DMS79 treated with DMSO at 0.1 percent for 48 hours (cell line): ENCODE measurements around the gene LIMCH1.
"Not testable (repeated sequence)": the region's sequence is repeated elsewhere in the genome, so short reads cannot be mapped to it uniquely, and the experiment has no call there.

Experiments used
- DNase-seq: peaks from one replicate; lab custom pipeline; 2025; lab: John Stamatoyannopoulos, UW

Gene LIMCH1

DNA sequence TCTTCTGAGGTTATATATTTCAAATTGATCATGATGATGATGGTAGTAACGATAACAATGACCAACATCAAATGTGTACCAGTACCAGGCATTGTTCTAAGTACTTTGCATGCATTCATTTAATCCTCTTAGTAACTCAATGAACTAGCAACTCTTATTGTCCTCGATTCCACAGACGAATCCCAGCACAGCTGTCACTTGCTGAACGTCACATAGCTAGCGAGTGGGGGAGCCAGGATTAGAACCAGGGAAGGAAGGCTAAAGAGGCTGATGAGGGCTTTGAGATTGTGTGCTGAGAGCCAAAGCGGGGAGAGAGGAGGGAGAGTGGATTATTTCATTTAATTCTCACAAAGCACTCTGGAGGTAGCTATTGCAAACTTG, 106.9 kb downstream of the LIMCH1 start:
- no peak for DNase-seq

DNA sequence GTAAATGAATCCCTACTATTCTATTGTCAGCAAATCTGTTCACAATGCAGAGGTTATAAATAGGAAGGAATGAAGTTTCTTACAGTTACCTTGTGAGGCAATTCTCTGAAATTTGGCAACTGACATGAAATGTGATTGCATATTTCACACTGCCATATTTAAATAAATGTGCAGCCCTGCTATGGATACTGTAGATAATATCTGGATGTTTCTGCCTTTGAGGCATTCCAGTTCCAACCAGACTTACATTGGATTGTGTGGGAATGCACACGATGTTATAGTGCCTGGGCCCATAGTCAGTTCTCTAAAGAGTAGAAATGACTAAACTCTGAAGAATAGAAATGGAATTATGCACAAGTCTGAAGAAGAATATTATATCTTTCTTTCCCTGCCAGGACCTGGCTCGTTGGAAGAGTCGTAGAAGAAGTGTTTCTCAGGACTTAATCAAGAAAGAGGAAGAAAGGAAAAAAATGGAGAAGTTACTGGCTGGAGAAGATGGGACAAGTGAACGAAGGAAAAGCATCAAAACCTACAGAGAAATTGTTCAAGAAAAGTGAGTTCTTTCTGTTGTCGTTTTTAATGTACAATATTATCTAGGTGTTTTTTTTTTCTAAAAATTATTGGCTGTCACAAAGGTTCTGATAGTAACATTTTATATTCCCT, 107.9 kb downstream of the LIMCH1 start:
- no peak for DNase-seq

DNA sequence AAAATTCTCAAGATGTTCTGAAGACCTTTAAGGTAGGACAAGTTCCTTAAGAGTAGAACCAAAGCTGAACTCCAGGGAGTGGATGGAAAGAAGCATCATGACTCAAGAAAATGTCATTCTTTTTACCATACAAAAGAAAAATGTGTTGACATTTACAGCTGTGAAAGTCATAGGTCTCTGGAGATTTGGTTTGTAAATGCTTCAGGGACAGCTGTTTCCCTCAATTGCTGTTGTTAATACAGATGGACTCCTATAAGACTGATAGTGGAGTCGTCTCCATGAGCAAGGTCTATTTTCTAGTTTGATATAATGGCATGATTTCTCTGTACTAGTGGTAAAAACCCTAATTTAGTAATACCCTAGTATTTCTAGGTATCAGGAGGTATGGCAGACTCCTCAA, 108.9 kb downstream of the LIMCH1 start:
- no peak for DNase-seq

DNA sequence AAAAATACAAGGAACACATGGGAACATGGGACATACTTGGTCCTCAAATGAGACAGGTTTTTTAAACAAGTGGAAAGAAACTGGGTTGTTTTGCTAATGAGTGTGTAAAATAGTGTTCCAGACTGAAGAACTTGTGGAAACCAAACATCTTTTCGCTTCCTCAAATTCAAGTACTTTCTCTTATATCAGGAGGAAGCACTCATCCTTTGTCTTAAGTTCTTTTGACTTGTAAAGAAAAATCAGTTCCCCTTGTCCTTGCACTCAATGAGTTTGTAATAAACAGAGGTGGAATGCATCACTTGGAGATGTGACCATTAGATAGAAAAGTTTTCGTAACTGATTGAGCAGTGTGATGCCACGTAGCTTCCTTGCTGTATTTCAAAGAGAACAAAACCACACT, 109.4 kb downstream of the LIMCH1 start:
- DNase-seq, result no peak

DNA sequence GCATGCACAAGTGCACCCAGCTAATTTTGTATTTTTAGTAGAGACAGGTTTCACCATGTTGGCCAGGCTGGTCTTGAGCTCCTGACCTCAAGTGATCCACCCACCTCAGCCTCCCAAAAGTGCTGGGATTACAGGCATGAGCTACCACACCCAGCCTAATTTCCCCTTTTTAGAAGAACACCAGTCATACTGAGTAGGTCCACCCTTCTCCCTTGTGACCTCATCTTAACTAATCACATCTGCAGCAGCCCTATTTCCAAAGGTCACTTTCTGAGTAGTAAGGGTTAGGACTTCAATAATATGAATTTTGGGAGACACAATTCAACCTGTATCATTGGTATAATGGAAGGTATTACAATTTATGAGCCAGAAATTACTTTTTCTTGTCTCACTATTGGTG, 113.2 kb downstream of the LIMCH1 start:
- not testable (repeated sequence) for DNase-seq

DNA sequence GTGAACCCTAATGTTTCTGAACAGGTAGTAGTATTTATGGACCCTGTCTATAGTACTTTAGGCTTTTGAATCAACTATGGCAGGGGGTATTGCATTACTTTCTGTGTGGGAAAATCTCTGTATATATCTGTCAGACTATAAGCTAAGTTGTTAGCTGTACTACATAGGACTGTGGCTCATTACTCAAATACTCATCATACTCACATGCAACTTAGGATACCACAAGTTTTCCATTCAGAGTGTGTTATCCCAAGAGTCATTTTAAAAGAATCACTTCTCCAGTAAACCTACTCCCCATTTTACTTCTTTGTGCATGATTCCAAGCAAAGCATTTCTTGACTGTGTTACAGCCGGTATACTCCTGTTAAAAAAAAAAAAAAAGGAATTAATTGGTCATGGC, 115.0 kb downstream of the LIMCH1 start:
- no peak for DNase-seq

DNA sequence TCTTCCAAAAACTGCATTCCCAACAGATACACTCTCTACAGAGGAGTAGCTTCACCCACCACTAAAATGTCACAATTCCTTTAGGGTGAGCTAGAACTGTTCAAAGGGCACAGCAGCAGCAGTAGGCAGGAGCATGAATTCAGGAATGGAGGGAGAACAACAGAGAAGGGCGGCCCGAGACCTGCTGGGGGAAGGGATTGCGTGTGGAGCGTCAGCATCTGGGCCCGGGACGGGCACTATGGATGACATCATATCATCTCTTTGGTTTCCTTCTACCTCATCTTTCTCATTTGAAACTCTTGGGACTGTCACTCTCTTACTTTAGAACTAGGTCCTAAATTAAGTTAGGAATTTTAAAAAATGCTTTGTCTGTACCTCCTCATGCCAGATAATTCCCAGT, 115.6 kb downstream of the LIMCH1 start:
- no peak for DNase-seq

DNA sequence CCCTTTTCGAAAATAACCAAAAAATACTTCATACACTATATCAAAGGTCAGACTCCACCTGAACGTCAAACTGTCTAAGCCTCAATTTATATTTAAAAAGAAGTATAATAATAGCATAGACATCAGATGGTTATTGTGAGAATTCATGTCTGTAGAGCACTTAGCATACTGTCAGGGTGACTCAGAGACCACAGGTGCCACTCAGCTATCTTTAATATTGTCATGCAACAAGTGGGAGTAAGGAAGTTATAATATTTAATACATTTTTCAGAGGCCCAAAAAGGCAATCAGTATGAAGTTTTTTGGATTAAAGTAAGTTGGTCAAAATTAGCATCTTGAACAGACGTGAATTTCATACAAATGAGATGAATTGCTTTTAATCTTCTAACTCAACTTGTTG, 117.2 kb downstream of the LIMCH1 start:
- DNase-seq, result no peak

DNA sequence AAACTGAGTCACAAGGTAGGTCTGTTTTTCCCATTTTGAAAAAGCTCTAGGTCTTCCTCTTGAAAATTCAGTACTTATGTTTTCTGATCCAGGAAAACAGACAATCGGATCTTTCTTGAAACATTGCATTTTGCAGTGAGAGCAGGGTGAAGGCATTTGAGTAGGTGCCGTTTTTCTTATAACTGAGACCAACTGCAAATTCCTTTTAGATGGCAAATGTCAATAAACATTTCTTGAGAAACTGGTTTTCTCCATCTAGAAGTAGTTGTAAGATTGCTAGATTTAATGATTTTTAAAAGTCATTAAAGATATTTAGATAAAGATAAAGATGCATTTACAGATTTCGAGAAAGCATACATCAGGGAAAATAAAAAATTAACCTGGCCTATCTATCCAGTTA, 118.1 kb downstream of the LIMCH1 start:
- no peak for DNase-seq

DNA sequence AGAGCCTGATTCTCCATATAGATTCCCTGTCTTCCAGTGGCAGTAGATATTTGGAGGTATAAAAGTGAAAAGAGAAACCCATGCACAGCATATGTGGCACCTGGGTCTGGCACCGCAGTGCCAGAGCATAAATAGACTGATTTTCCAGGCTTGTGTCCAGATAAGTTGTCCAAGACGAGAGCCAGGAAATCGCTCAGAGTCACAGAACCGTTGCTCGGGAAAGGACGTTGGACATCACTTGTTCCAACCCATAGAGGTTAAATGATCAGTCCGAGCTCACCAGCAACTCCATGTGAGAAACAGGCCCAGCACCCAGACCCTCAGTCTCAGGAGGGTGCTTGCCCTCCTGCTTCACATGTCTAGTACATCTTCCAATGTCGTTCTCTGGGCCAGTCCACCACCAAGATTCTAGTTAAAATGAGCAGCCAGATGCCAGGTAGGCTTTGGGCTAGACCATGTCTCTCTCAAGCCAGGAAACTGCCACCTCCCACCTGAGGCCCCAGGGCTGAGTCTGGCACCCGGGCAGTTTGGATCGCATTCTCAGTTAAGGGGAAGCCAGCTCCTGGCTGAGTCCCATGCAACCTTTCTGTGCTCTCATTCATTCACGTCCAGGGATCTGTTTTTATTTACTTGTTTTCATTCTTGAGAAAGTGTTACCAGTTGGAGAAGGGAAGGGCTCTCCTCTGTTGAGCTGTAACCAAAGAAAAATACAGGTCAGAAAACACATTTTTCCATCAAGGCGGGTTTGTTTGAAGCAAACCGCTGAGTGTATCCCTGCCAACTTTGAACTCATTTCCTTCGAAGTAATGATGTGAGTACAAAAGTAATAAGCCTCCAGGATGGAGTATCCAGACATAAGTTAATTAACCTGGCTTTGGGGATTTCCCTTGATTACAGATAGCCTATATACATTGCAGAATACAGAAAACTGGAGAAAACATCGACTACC, 118.9 kb downstream of the LIMCH1 start:
- no peak for DNase-seq

DNA sequence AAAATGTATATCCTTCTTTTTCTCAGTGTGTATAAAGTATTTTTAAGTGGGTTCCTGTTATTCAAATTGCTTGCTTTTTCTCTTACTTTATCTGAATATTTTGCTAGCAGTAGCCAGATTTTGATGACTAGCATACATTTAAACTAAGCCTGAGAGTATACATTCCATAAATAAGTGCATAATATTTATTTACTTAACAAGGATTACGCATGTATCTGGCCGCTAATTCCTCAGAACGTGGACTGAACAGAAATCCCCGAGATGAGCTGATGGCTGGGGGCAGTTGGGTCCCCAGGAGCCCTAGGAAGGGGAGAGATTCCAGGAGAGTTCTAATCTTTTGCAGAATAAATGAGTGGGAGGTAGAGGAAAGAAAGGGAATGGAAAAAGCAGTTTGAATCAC, 119.6 kb downstream of the LIMCH1 start:
- no peak for DNase-seq

DNA sequence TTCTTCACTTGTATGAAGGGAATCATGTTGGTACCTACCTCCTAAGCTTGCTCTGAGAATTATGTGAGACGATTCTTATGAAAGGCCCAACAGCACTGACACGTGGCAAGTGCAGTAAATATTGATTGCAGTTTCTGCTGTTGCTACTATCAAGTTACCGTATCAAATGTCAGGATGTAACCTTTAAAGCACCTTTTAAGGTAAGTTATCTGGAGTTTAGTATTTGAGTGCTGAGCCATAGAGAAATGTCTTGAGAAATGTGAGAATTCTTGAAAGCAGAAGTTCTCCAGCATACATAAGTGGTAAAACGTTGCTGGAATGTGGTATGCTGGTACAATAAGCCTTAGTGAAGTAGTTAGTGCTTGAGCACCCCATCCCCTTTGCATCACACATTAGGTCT, 120.2 kb downstream of the LIMCH1 start:
- no peak for DNase-seq

DNA sequence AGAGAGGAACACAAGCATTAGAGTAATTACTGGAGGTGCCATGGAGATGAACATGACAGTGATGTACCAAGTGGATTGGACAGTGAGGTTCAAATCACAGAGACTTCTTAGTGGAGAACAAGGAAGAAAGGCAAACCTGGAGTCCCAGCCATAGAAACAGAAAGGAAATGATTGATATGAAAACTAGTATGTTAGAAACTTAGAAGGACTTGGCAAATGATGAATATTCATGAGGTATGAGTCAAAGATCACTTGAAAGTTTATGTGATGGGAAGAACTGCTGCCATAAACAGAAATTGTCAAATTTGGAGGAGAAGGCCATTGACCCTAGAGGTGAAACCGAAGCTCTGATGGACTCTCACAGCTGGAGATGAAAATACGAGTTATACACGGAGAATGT, 122.4 kb downstream of the LIMCH1 start:
- no peak for DNase-seq

DNA sequence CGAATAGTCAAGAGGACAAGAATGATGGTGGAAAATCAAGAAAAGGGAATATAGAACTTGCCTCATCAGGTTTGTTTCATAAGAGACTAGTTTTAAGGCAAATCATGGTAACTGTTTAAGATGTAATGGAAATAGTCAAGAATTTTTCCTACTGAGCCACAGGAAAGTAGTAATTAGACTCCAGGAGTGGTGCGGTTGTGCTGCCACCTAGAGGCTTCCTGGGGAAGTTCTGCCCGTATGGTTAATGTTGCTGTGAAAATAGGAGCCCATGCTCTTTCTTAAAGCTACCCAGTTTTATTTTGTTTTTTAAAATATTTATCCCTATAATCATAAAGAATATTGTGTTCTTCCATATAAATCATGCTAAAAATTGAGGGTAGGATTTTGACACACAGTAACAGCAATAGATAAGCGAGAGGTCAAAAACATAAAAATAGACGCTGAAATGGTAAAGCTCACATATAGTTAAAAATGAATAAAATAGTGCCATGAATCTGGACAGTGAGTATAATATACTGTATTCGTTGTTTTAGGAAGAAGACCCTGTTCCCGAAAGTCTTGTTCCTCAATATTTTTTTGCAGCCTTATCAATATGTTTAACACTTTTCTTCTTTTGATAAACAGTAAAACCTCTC, 123.6 kb downstream of the LIMCH1 start:
- peak; percentile 24 for DNase-seq

DNA sequence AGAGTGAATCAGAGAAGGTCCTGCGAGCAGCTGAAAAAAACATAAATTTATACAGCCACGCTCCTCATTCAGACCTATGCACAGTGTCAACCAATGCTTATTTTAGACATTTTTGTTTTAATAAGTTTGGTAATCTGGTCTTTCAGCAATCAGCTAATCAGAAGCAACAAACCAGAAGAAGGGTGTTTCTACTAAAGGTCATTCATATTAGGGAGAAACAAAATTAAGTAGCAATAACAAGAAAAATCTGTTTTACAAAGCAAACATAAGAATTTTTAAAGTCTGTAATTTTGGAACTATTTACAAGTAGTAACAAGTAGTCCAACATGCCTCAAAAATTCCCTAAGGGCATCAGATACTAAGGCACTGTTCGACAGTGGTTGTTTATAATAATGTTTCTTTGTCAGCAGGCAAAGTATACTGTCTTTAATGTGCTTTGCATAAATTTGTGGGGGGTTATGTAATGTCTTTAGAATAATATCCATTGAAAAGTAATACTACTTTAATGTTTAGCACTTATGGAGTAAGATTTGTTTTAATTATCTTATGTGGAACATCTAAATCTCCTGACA, 127.8 kb downstream of the LIMCH1 start:
- DNase-seq, result no peak

DNA sequence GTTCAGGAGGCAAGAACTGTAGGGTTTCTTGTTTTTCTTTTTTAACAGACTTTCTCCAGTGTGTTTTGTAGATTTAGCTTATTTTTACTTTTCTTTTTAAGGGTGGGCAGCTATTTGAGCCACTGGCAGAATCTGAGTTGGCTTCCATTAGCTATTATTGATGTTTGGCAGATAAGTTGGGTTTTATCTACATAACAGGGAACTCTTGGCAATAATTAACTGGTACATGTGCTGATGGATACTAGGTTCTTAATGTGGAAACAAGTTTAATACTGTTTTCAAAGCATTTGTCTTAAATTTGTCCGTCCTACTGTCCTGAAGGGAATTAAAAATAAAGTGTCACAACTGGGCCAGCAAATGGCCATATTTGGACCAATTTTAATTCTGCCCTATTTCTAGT, 130.1 kb downstream of the LIMCH1 start:
- DNase-seq, result no peak

DNA sequence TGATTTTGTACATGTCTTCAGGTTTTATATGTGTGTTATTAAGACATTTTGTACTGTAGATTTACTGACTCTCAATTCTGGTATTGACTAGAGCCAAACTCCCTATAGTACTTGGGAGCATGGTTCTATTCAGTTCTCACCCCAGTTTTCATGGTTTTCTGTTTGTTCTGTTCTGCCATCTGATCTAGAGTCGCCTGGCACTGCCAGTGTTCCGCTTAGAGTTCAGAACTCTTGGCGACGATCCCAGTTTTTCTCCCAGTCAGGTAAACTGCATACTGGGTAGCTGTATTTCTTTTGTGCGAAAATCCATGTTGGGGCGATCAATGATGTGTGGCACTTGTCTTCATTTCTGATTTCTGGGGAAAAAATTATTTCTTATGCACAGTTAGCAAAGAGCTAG, 132.6 kb downstream of the LIMCH1 start:
- peak; percentile 7 for DNase-seq

DNA sequence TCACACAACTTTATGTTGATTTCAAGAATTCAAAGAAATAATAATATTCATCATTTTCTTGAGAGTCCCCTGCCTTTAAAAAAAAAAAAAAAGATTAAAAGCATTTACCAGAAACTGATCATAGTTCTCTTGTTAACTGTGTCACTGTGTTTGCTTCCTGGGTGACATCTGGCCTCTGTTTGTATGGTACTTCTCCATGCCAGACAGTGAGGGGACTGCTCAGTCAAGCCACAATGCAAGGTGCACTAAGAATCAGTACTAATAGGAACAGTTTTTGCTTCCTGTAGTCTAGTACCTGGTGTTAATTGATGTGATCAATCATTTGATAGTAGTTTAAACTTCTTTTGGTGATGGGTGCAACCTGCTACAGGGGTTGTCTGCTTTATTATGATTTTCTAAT, 133.0 kb downstream of the LIMCH1 start:
- DNase-seq, result no peak

DNA sequence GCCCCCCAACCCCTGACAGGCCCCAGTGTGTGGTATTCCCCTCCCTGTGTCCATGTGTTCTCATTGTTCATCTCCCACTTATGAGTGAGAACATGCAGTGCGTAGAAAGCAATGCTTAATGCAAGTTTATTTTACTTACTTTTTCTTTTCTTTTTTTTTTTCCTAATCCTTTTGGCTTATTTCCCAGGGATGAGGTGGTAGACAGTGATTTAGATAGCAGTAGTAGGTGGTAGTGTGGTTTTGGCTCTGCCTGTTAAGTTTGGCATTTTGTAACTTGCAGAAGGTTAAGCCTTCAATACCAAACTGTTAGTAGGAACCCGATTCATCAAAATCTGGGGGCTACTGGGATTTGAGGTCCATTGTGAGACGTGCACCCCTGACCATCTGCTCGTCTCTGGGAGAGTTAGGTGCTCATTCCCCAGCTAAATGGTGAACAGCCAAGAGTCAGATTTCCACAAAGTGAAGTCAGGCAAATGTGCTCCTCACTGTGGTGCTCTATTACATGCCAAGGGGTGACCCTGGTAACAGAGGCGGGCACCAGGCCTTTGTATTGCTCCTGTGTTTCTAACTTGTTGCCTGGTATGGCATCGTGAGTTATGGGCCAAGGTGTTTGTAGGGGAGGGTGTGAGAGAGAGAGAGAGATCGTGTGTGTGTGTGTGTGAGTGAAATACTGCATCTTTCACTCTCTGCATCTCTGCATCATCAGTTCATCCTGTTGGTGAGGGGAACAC, 140.3 kb downstream of the LIMCH1 start:
- DNase-seq, result no peak

DNA sequence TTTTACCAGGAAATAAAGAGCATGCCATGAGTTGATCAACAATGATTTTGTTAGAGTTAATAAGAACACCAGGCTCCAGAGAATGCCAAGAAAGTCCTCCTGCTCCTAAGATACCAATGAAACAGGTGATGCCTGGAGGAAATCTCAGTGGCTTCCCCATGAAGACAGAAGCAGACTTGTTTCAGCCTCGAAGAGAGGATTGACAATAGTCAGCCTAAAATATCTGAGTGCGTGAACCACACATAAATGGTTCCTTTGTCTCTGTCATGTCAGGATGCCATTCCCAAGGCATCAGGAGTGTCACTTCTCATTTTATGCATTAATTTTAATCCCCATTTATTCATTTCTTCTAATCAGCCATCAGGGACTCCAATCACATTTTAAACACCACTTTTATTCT, 141.0 kb downstream of the LIMCH1 start:
- no peak for DNase-seq

DNA sequence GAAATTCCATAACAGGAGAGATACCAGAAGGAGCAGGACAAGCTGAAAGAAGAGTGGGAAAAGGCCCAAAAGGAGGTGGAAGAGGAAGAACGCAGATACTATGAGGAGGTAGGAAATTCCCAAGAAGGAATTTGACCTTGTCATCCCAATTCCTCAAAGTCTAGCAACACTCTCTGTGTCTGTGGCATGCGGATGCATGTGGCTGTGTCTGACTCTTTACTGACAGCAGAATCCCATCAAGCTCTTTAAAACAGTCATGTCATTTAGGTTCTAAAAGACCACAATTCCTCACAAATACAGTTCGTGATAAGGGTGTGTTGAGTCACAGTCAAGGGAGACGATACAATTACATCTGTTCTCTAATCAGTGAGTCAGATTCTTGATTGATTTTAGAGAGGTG, 142.0 kb downstream of the LIMCH1 start:
- DNase-seq, result no peak

DNA sequence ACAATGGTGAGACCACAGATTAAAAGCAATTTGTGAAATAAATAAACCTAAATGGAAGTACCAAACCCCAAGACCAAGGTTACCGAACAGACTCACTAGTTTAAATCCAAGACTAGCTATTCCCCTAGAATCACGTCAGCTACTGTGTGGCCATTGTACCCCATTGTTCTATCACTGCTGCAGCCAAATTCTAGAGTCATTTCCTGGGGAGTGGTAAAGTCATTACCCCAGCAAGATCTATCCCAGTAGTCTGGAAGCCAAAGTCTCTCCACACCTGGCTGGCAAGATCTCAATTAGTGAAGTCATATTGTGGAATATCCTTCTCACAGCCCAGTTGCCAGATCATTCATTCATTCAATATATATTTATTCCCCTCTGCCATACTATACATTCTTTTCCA, 143.1 kb downstream of the LIMCH1 start:
- DNase-seq, result no peak
